DOHH2 (cell line): ENCODE data around the gene RCOR1.

Experiments
- EZH2phosphoT487 ChIP-seq: fragments of 200-600 bp; sonication (generic); IDR thresholded peaks from 2 replicates; pipeline ENCODE4 v1.6.1; 2017; ENCODE audit warnings: borderline replicate concordance, mild to moderate bottlenecking, antibody characterized with exemption, low read length, moderate library complexity, mixed read lengths
- TF ChIP-seq, protein P1 (sequence below): fragments of 200-600 bp; sonication (generic); IDR thresholded peaks from one replicate; pipeline ENCODE4 v1.5.1; 2014; ENCODE audit warnings: antibody characterized with exemption, mild to moderate bottlenecking, low read depth, low read length; ENCODE audit not compliant: poor library complexity, severe bottlenecking

DNA sequence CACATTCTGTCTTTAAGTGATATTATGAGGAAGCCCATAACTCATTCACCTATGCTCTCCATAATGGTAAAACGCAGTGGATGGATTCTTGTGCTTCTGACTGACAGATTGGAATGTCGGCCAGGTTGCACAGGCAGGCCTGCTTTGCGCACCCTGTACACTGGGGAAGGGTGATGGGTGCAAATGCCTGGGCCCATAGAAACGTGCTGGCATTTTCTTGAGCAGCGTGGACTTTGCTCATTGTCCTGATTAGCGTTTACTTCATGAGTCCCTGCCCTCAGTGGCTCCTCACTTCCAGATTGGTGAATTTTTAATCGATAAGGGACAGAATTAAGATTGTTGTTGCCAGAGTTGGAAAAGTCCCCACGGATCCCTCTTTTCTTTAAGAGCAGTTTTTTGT lies 103.9 kb downstream of the RCOR1 start:
- TF ChIP-seq, protein P1, sequence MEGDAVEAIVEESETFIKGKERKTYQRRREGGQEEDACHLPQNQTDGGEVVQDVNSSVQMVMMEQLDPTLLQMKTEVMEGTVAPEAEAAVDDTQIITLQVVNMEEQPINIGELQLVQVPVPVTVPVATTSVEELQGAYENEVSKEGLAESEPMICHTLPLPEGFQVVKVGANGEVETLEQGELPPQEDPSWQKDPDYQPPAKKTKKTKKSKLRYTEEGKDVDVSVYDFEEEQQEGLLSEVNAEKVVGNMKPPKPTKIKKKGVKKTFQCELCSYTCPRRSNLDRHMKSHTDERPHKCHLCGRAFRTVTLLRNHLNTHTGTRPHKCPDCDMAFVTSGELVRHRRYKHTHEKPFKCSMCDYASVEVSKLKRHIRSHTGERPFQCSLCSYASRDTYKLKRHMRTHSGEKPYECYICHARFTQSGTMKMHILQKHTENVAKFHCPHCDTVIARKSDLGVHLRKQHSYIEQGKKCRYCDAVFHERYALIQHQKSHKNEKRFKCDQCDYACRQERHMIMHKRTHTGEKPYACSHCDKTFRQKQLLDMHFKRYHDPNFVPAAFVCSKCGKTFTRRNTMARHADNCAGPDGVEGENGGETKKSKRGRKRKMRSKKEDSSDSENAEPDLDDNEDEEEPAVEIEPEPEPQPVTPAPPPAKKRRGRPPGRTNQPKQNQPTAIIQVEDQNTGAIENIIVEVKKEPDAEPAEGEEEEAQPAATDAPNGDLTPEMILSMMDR: no peak
- TF ChIP-seq EZH2phosphoT487: no peak
